Loucy (cell line): Measurements from ENCODE around the gene CFAP54.

Experiments used
- H2AFZ ChIP-seq: fragments of 200-600 bp; sonication (generic); 2 replicates; pipeline ENCODE4 v1.6.0; 2016; ENCODE audit warnings: antibody characterized with exemption, mild to moderate bottlenecking, low read length, moderate library complexity
- H3F3A ChIP-seq: fragments of 200-600 bp; 2 replicates; pipeline ENCODE4 v1.6.0; 2016; ENCODE audit warnings: antibody characterized with exemption, low read depth, mild to moderate bottlenecking
- H3K27me3 ChIP-seq: fragments of 200-600 bp; sonication (generic); 2 replicates; pipeline ENCODE4 v1.6.1; 2014; ENCODE audit warnings: low read length, mild to moderate bottlenecking; ENCODE audit not compliant: insufficient read depth, poor library complexity, severe bottlenecking
- H3K36me3 ChIP-seq: fragments of 200-600 bp; sonication (generic); 2 replicates; pipeline ENCODE4 v1.6.1; 2016; ENCODE audit warnings: low read length; ENCODE audit not compliant: insufficient read depth
- H3K4me1 ChIP-seq: fragments of 200-600 bp; sonication (generic); 2 replicates; pipeline ENCODE4 v1.5.1; 2014; ENCODE audit warnings: low read length, mild to moderate bottlenecking; ENCODE audit not compliant: insufficient read depth, poor library complexity, severe bottlenecking
- H3K4me2 ChIP-seq: fragments of 200-600 bp; sonication (generic); 2 replicates; pipeline ENCODE4 v1.6.0; 2014; ENCODE audit warnings: antibody characterized with exemption, low read length, low read depth, mild to moderate bottlenecking; ENCODE audit not compliant: poor library complexity, severe bottlenecking
- H3K4me3 ChIP-seq: fragments of 200-600 bp; sonication (generic); 2 replicates; pipeline ENCODE4 v1.5.1; 2014; ENCODE audit warnings: low read length, mild to moderate bottlenecking, mixed read lengths; ENCODE audit not compliant: poor library complexity, severe bottlenecking
- H3K79me2 ChIP-seq: fragments of 200-600 bp; sonication (generic); 2 replicates; pipeline ENCODE4 v1.6.1; 2014; ENCODE audit warnings: low read length; ENCODE audit not compliant: insufficient read depth
- H3K9ac ChIP-seq: fragments of 200-600 bp; sonication (generic); 2 replicates; pipeline ENCODE4 v1.6.0; 2014; ENCODE audit warnings: mild to moderate bottlenecking, low read depth, low read length, moderate library complexity; ENCODE audit not compliant: poor library complexity, severe bottlenecking
- H3K9me2 ChIP-seq: fragments of 200-600 bp; sonication (generic); replicated peaks from 2 replicates; pipeline ENCODE4 v1.6.1; 2016; ENCODE audit warnings: low read depth, low read length, mixed read lengths
- H3K9me3 ChIP-seq: fragments of 200-600 bp; sonication (generic); 2 replicates; pipeline ENCODE4 v1.6.1; 2014; ENCODE audit warnings: mild to moderate bottlenecking, antibody characterized with exemption, low read length, low read depth; ENCODE audit not compliant: insufficient read depth
- H4K20me1 ChIP-seq: fragments of 200-600 bp; sonication (generic); 2 replicates; pipeline ENCODE4 v1.6.0; 2014; ENCODE audit warnings: antibody characterized with exemption, low read length, mild to moderate bottlenecking; ENCODE audit not compliant: insufficient read depth, poor library complexity, severe bottlenecking
- EZH2phosphoT487 ChIP-seq: fragments of 200-600 bp; IDR thresholded peaks from 2 replicates; pipeline ENCODE4 v1.6.1; 2018; ENCODE audit warnings: antibody characterized with exemption, mild to moderate bottlenecking, moderate library complexity, borderline replicate concordance
- TF ChIP-seq, protein P1 (sequence below): fragments of 200-600 bp; sonication (generic); conservative IDR thresholded peaks from 2 replicates; pipeline ENCODE4 v1.5.1; 2014; ENCODE audit warnings: mild to moderate bottlenecking, antibody characterized with exemption, low read length

Gene CFAP54

DNA sequence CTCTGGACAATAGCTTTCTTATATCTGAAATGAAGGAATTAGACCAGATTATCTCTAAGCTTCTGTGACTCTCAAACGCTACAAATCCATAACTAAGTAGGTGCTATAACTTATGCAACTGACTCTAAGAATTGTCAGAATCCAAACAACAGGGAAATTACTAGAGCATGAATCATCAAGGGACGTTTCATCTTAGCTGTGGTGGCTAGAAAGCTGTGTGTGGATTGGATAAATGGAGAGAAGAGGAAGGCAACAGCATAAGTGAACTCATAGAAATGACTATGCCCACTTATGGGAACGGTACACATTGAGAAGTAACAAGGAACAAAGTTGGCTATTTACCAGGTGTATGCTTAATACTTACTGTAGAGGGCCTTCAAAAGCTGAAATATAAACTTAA lies 321.7 kb downstream of the CFAP54 start:
- Histone ChIP-seq H3K4me1 (no peaks in the 10 kb centered on the region), H3K4me2 (no peak overlapping the region), H3K9ac (no peak overlapping the region), H3K9me3 (no peaks in the 10 kb centered on the region), H2AFZ (no peak overlapping the region), H3K27me3 (no peaks in the 10 kb centered on the region), H3K4me3 (no peak overlapping the region), H3K9me2 (no peaks in the 10 kb centered on the region), H3F3A (no peaks in the 10 kb centered on the region), H3K79me2 (no peaks in the 10 kb centered on the region), H3K36me3 (no peaks in the 10 kb centered on the region), H4K20me1 (no peaks in the 10 kb centered on the region)
- TF ChIP-seq EZH2phosphoT487: no peak
- TF ChIP-seq, protein P1, sequence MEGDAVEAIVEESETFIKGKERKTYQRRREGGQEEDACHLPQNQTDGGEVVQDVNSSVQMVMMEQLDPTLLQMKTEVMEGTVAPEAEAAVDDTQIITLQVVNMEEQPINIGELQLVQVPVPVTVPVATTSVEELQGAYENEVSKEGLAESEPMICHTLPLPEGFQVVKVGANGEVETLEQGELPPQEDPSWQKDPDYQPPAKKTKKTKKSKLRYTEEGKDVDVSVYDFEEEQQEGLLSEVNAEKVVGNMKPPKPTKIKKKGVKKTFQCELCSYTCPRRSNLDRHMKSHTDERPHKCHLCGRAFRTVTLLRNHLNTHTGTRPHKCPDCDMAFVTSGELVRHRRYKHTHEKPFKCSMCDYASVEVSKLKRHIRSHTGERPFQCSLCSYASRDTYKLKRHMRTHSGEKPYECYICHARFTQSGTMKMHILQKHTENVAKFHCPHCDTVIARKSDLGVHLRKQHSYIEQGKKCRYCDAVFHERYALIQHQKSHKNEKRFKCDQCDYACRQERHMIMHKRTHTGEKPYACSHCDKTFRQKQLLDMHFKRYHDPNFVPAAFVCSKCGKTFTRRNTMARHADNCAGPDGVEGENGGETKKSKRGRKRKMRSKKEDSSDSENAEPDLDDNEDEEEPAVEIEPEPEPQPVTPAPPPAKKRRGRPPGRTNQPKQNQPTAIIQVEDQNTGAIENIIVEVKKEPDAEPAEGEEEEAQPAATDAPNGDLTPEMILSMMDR: no peak

DNA sequence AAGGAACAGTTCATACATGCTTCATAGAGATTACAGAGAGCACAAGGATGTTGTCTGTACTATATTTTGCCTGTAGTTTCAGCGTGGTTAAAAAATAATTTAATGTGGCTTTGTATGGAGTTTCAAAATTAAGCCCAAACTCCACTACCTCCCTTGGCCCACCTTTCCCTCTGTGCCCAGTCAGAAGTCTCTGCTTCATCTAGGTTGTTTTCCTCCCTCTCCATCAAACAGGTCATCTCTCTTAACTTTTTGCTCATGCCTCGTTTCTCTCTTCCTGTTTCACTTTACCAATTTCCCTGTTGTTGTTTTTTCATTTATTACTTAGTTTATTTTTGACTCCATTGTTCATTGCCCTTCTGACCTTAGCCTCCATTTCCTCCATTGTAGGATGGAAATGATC lies 322.8 kb downstream of the CFAP54 start:
- H3K79me2 ChIP-seq: no peaks in the 10 kb centered on the region
- H3K4me2 ChIP-seq: no peak overlapping the region
- no peaks in the 10 kb centered on the region for H3F3A ChIP-seq
- TF ChIP-seq EZH2phosphoT487: no peak
- TF ChIP-seq, protein P1: no peak
- no peak overlapping the region for H3K4me3 ChIP-seq
- H3K36me3 ChIP-seq: no peaks in the 10 kb centered on the region
- no peaks in the 10 kb centered on the region for H3K27me3 ChIP-seq
- H3K4me1 ChIP-seq: no peaks in the 10 kb centered on the region
- no peak overlapping the region for H2AFZ ChIP-seq
- no peak overlapping the region for H3K9ac ChIP-seq
- no peaks in the 10 kb centered on the region for H4K20me1 ChIP-seq
- no peaks in the 10 kb centered on the region for H3K9me2 ChIP-seq
- H3K9me3 ChIP-seq: no peaks in the 10 kb centered on the region

DNA sequence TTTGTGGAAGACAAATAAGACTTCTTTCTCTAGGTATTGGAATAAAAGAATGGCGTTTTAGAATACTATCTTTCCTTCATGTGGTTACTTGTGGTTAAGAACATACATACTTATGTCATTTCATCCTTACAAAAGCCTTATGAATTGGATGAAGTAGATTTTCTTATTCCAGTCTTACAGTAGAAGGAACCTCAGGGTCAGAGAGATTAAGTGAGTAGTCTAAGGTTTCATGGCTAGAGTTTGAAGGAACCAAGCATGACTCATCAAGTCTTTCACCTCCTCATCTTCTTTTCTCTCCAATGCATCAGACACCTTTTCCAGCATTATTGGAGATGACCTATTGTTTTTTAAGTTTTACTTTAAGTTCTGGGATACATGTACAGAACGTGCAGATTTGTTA lies 324.8 kb downstream of the CFAP54 start:
- H3F3A ChIP-seq: no peaks in the 10 kb centered on the region
- H3K4me2 ChIP-seq: no peak overlapping the region
- no peak overlapping the region for H2AFZ ChIP-seq
- H3K27me3 ChIP-seq: no peaks in the 10 kb centered on the region
- TF ChIP-seq, protein P1: no peak
- TF ChIP-seq EZH2phosphoT487: no peak
- H3K9me3 ChIP-seq: no peaks in the 10 kb centered on the region
- H3K79me2 ChIP-seq: no peaks in the 10 kb centered on the region
- H3K4me1 ChIP-seq: no peaks in the 10 kb centered on the region
- H4K20me1 ChIP-seq: no peaks in the 10 kb centered on the region
- H3K4me3 ChIP-seq: no peak overlapping the region
- H3K9me2 ChIP-seq: no peaks in the 10 kb centered on the region
- no peak overlapping the region for H3K9ac ChIP-seq
- H3K36me3 ChIP-seq: no peaks in the 10 kb centered on the region
